GM12892 (cell line): ENCODE measurements around the gene GPR173.

Source experiments
- POLR2A ChIP-seq: IDR thresholded peaks from 2 replicates; pipeline ENCODE4 v1.6.1; 2011; ENCODE audit warnings: low read depth, low read length, control low read depth
- POLR2AphosphoS5 ChIP-seq: IDR thresholded peaks from 2 replicates; pipeline ENCODE4 v1.6.1; 2011; ENCODE audit warnings: low read depth, low read length, control low read depth
- TAF1 ChIP-seq: IDR thresholded peaks from 2 replicates; pipeline ENCODE4 v1.6.1; 2011; ENCODE audit warnings: low read depth, mild to moderate bottlenecking, control low read depth, low read length, borderline replicate concordance

DNA sequence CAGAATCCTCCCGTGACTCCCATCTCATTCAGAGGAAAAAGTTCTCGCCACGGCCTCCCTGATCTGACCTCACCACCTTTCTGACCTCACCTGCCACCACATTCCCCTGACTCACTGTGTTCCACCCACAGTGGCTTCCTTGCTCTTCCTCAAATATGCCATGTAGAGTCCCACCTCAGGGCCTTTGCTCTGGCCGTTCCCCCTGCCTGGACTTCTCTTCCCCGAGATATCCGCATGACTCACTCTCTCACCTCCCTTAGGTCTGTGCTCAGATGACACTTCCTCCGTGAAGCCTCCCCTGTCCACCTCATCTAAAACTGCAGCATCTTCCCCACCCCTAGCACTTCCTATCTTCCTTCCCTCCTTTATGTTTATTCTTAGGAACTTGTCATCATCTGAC is 26.4 kb downstream of the GPR173 start:
- TF ChIP-seq POLR2AphosphoS5 (no peak), POLR2A (no peak), TAF1 (no peak)
